Smooth muscle cell (in vitro differentiated cells): ENCODE results near the gene PDE4D. TPM values are rescaled to one million over a fixed set of nuclear protein-coding genes. Genes with fewer than 3 reads are reported as not detected.

Experiments
- DNase-seq: peaks from one replicate; lab custom pipeline; 2025; ENCODE audit not compliant: unreplicated experiment; lab: John Stamatoyannopoulos, UW
- H2AFZ ChIP-seq: fragments of 200-600 bp; sonication (generic); 2 replicates; pipeline ENCODE4 v1.6.0; 2016; ENCODE audit warnings: antibody characterized with exemption, low read depth, mild to moderate bottlenecking
- H3F3A ChIP-seq: fragments of 200-600 bp; sonication (generic); 2 replicates; pipeline ENCODE4 v1.6.0; 2017; ENCODE audit warnings: antibody characterized with exemption, low read depth
- H3K27ac ChIP-seq: fragments of 200-600 bp; sonication (generic); 2 replicates; pipeline ENCODE4 v1.5.1; 2016; ENCODE audit warnings: low read depth, mild to moderate bottlenecking
- H3K27me3 ChIP-seq: fragments of 200-600 bp; sonication (generic); 2 replicates; pipeline ENCODE4 v1.6.1; 2016; ENCODE audit warnings: low read depth, mild to moderate bottlenecking
- H3K36me3 ChIP-seq: fragments of 200-600 bp; sonication (generic); 2 replicates; pipeline ENCODE4 v1.5.1; 2016; ENCODE audit warnings: low read depth
- H3K4me1 ChIP-seq: fragments of 200-600 bp; sonication (generic); 2 replicates; pipeline ENCODE4 v1.5.1; 2016; ENCODE audit warnings: low read depth
- H3K4me2 ChIP-seq: fragments of 200-600 bp; sonication (generic); 2 replicates; pipeline ENCODE4 v1.6.0; 2016; ENCODE audit warnings: mild to moderate bottlenecking
- H3K4me3 ChIP-seq: fragments of 200-600 bp; sonication (generic); 2 replicates; pipeline ENCODE4 v1.5.1; 2016; ENCODE audit warnings: mild to moderate bottlenecking
- H3K79me2 ChIP-seq: fragments of 200-600 bp; sonication (generic); 2 replicates; pipeline ENCODE4 v1.6.0; 2016; ENCODE audit warnings: low read depth, mild to moderate bottlenecking
- H3K9ac ChIP-seq: fragments of 200-600 bp; sonication (generic); 2 replicates; pipeline ENCODE4 v1.6.0; 2016; ENCODE audit warnings: low read depth
- H3K9me3 ChIP-seq: fragments of 200-600 bp; sonication (generic); replicated peaks from 2 replicates; pipeline ENCODE4 v1.5.1; 2016; ENCODE audit warnings: low read depth
- H4K20me1 ChIP-seq: fragments of 200-600 bp; sonication (generic); 2 replicates; pipeline ENCODE4 v1.6.0; 2016; ENCODE audit warnings: low read depth
- CTCF ChIP-seq: fragments of 200-600 bp; sonication (generic); IDR thresholded peaks from 2 replicates; pipeline ENCODE4 v1.5.1; 2017; ENCODE audit warnings: borderline replicate concordance, mild to moderate bottlenecking, antibody characterized with exemption; ENCODE audit not compliant: insufficient read depth, poor library complexity, severe bottlenecking
- WGBS: methylation state at CpG from one replicate; pipeline ENCODE4 v1.1.7; 2016; ENCODE audit warnings: low lambda C conversion rate; 5-methylcytosine and 5-hydroxymethylcytosine counted together
- polyA plus RNA-seq: library from polyadenylated mRNA; unstranded; fragments of >200 nt; fragmentation: Nextera tagmentation; extraction: Ambion mirVana; gene quantifications from 2 replicates; pipeline ENCODE4 v1.2.1, GENCODE V29; 2016
- total RNA-seq: library from RNA; depleted of rRNA; stranded (reverse); fragments of >200 nt; gene quantifications from 2 replicates; pipeline ENCODE4 v1.2.3, GENCODE V29; 2014

Gene PDE4D
- total and polyA plus RNA-seq, 2 experiments from 2014 or later = 16.4 to 61.0 TPM

GRCh38 chr5:59767211-59767605, 126.3 kb downstream of the PDE4D start:
- peaks cover 6% of the 10 kb centered on the region for H3F3A ChIP-seq
- H3K9me3 ChIP-seq = no peaks in the 10 kb centered on the region
- H3K4me3 ChIP-seq = peak overlapping the region; percentile 62
- H3K36me3 ChIP-seq = no peaks in the 10 kb centered on the region
- peaks cover 34% of the 10 kb centered on the region for H3K79me2 ChIP-seq
- H2AFZ ChIP-seq = no peak overlapping the region
- H4K20me1 ChIP-seq = no peaks in the 10 kb centered on the region
- H3K27me3 ChIP-seq = no peaks in the 10 kb centered on the region
- peak overlapping the region; percentile 89 for H3K4me2 ChIP-seq
- TF ChIP-seq CTCF = no peak
- H3K4me1 ChIP-seq = peaks cover 6% of the 10 kb centered on the region
- peak overlapping the region; percentile 82 for H3K9ac ChIP-seq
- DNase-seq = no peak
- peak overlapping the region; percentile 52 for H3K27ac ChIP-seq

- no peaks in the 10 kb centered on the region for H3K9me3 ChIP-seq
- no peaks in the 10 kb centered on the region for H3K36me3 ChIP-seq
- H4K20me1 ChIP-seq = no peaks in the 10 kb centered on the region
- peak overlapping the region; percentile 52 for H3K27ac ChIP-seq
- no peaks in the 10 kb centered on the region for H3K27me3 ChIP-seq
- H3K9ac ChIP-seq = peak overlapping the region; percentile 82
- peak overlapping the region; percentile 89 for H3K4me2 ChIP-seq
- peaks cover 6% of the 10 kb centered on the region for H3F3A ChIP-seq
- no peak for DNase-seq
- H3K79me2 ChIP-seq = peaks cover 40% of the 10 kb centered on the region
- H3K4me3 ChIP-seq = peak overlapping the region; percentile 62
- WGBS = 63% methylated on average over 7 of the region's 7 CpGs
- H2AFZ ChIP-seq = peak overlapping the region; percentile 13
- peaks cover 6% of the 10 kb centered on the region for H3K4me1 ChIP-seq
- TF ChIP-seq CTCF = no peak
These were observed 126.9 kb downstream of the PDE4D start for GRCh38 chr5:59766427-59767210.

GRCh38 chr5:59765446-59765845, 128.1 kb downstream of the PDE4D start:
- WGBS = 69% methylated on average over 2 of the region's 2 CpGs
- Histone ChIP-seq H3K27ac (peak overlapping the region; percentile 96), H3K9ac (peak overlapping the region; percentile 82), H3K9me3 (no peaks in the 10 kb centered on the region), H3K4me3 (peak overlapping the region; percentile 62), H3K4me1 (peaks cover 11% of the 10 kb centered on the region), H3K4me2 (peak overlapping the region; percentile 89), H3F3A (peaks cover 12% of the 10 kb centered on the region), H3K36me3 (no peaks in the 10 kb centered on the region), H3K79me2 (peaks cover 44% of the 10 kb centered on the region), H2AFZ (no peak overlapping the region), H3K27me3 (no peaks in the 10 kb centered on the region), H4K20me1 (no peaks in the 10 kb centered on the region)
- TF ChIP-seq CTCF = no peak
- no peak for DNase-seq

- Histone ChIP-seq H4K20me1 (no peaks in the 10 kb centered on the region), H3K9me3 (no peaks in the 10 kb centered on the region), H3F3A (peaks cover 21% of the 10 kb centered on the region), H3K36me3 (no peaks in the 10 kb centered on the region), H3K9ac (peak overlapping the region; percentile 62), H3K4me2 (peak overlapping the region; percentile 72), H2AFZ (no peak overlapping the region), H3K27ac (peak overlapping the region; percentile 96), H3K27me3 (no peaks in the 10 kb centered on the region), H3K4me1 (peaks cover 21% of the 10 kb centered on the region), H3K79me2 (peaks cover 54% of the 10 kb centered on the region), H3K4me3 (no peak overlapping the region)
- no peak for DNase-seq
- WGBS = 81% methylated on average over 3 of the region's 3 CpGs
- no peak for TF ChIP-seq CTCF
These were observed 129.2 kb downstream of the PDE4D start for GRCh38 chr5:59764361-59764760.
